ENCODE measurements around the gene RBM4. TPM values are rescaled to one million over a fixed set of nuclear protein-coding genes. Genes with fewer than 3 reads are reported as not detected.

Gene RBM4
- total and polyA plus RNA-seq, 4 donors = 36.9 to 59.2 (median 46.4) TPM

DNA sequence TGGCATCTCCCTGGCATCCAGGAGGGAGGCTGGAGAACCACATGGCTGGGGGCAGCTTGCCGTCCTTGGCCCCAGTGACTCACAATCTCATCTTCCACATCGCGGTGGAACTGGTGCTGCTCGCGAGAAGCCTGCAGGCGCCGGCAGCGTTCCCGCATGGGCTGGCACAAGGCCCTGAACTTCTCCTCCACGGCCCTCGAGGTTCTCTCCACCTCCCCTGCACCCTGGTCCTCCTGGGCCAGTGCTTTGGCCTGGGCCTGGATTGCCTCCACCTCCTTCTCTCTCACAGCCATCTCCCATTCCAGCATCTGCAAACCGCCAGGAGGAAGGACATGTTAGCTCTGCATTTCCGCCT, 55.5 kb downstream of the RBM4 start (continued):
- TF ChIP-seq, protein P1, sequence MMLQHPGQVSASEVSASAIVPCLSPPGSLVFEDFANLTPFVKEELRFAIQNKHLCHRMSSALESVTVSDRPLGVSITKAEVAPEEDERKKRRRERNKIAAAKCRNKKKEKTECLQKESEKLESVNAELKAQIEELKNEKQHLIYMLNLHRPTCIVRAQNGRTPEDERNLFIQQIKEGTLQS (IDR thresholded peaks at IDR 0.05) = no peak
- TF ChIP-seq FOXA2 (IDR thresholded peaks at IDR 0.05) = no peak
- no peak for TF ChIP-seq RXRA (IDR thresholded peaks at IDR 0.05)
- TF ChIP-seq FOXA1 (IDR thresholded peaks at IDR 0.05) = no peak

DNA sequence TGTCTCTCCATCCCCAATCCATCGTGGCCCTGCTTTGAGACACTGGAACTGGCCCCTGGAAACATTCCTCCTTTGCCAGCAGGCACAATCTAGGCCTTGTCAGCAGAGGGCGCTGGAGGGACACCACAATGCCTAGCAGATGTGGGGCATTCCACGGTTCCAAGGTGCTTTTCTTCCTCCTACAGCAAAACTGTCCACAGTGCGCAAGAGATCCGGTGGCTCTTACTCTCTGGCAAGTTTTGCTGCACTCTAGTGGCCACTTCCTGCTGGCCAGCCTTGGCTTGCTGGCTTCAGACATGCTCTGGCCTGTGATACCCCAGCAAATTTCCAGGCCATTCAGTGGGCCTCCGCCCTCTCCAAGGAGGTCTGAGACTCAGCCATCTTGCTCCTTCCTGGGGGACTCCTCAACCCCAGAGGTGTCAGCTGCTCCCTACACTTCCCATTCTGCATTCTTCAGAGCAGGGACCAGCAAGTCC, 56.3 kb downstream of the RBM4 start:
- Histone ChIP-seq H3K27ac (ENCODE audit: low read depth in 1 of 2, low read length in 2 of 2) (no peak overlapping the region), H3K27me3 (ENCODE audit: control insufficient read depth in 4 of 4, insufficient read depth in 4 of 4, low read length in 3 of 4) (no peaks in the 10 kb centered on the region), H3K36me3 (ENCODE audit: control insufficient read depth in 4 of 4, insufficient read depth in 3 of 4, low read depth in 1 of 4, low read length in 3 of 4) (peaks cover 17 to 77% (median 50%) of the 10 kb centered on the region in 4 donors), H3K4me3 (ENCODE audit: low read depth in 1 of 3, low read length in 3 of 3) (no peak overlapping the region), H3K9me3 (ENCODE audit: control insufficient read depth in 4 of 4, low read length in 3 of 4) (no peaks in the 10 kb centered on the region), H3K9ac (ENCODE audit: low read depth in 1 of 2, low read length in 2 of 2) (no peak overlapping the region), H3K4me1 (ENCODE audit: control insufficient read depth in 4 of 4, insufficient read depth in 4 of 4, low read length in 3 of 4) (no peaks in the 10 kb centered on the region)
- no peak for TF ChIP-seq TAF1 (conservative IDR thresholded peaks at IDR 0.05)
- peak; percentile 71 for TF ChIP-seq NR2F2 (IDR thresholded peaks at IDR 0.05)
- no peak for TF ChIP-seq FOXA1 (IDR thresholded peaks at IDR 0.05)
- TF ChIP-seq, protein P1 (IDR thresholded peaks at IDR 0.05) = no peak
- TF ChIP-seq, protein P2, sequence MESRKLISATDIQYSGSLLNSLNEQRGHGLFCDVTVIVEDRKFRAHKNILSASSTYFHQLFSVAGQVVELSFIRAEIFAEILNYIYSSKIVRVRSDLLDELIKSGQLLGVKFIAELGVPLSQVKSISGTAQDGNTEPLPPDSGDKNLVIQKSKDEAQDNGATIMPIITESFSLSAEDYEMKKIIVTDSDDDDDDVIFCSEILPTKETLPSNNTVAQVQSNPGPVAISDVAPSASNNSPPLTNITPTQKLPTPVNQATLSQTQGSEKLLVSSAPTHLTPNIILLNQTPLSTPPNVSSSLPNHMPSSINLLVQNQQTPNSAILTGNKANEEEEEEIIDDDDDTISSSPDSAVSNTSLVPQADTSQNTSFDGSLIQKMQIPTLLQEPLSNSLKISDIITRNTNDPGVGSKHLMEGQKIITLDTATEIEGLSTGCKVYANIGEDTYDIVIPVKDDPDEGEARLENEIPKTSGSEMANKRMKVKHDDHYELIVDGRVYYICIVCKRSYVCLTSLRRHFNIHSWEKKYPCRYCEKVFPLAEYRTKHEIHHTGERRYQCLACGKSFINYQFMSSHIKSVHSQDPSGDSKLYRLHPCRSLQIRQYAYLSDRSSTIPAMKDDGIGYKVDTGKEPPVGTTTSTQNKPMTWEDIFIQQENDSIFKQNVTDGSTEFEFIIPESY (IDR thresholded peaks at IDR 0.05) = no peak
- TF ChIP-seq SP1 (IDR thresholded peaks at IDR 0.05) = peak; percentile 51
- TF ChIP-seq RXRA (IDR thresholded peaks at IDR 0.05) = peak in 1 of 2 donors; percentile 79
- peak; percentile 66 to 80 for TF ChIP-seq HNF4A (conservative IDR thresholded peaks at IDR 0.05)
- TF ChIP-seq YY1 (IDR thresholded peaks at IDR 0.05) = no peak
- TF ChIP-seq, protein P3, sequence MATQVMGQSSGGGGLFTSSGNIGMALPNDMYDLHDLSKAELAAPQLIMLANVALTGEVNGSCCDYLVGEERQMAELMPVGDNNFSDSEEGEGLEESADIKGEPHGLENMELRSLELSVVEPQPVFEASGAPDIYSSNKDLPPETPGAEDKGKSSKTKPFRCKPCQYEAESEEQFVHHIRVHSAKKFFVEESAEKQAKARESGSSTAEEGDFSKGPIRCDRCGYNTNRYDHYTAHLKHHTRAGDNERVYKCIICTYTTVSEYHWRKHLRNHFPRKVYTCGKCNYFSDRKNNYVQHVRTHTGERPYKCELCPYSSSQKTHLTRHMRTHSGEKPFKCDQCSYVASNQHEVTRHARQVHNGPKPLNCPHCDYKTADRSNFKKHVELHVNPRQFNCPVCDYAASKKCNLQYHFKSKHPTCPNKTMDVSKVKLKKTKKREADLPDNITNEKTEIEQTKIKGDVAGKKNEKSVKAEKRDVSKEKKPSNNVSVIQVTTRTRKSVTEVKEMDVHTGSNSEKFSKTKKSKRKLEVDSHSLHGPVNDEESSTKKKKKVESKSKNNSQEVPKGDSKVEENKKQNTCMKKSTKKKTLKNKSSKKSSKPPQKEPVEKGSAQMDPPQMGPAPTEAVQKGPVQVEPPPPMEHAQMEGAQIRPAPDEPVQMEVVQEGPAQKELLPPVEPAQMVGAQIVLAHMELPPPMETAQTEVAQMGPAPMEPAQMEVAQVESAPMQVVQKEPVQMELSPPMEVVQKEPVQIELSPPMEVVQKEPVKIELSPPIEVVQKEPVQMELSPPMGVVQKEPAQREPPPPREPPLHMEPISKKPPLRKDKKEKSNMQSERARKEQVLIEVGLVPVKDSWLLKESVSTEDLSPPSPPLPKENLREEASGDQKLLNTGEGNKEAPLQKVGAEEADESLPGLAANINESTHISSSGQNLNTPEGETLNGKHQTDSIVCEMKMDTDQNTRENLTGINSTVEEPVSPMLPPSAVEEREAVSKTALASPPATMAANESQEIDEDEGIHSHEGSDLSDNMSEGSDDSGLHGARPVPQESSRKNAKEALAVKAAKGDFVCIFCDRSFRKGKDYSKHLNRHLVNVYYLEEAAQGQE (IDR thresholded peaks at IDR 0.05) = no peak
- TF ChIP-seq EGR1 (IDR thresholded peaks at IDR 0.05; ENCODE audit: low read depth in 2 of 2) = no peak
- TF ChIP-seq, protein P4, sequence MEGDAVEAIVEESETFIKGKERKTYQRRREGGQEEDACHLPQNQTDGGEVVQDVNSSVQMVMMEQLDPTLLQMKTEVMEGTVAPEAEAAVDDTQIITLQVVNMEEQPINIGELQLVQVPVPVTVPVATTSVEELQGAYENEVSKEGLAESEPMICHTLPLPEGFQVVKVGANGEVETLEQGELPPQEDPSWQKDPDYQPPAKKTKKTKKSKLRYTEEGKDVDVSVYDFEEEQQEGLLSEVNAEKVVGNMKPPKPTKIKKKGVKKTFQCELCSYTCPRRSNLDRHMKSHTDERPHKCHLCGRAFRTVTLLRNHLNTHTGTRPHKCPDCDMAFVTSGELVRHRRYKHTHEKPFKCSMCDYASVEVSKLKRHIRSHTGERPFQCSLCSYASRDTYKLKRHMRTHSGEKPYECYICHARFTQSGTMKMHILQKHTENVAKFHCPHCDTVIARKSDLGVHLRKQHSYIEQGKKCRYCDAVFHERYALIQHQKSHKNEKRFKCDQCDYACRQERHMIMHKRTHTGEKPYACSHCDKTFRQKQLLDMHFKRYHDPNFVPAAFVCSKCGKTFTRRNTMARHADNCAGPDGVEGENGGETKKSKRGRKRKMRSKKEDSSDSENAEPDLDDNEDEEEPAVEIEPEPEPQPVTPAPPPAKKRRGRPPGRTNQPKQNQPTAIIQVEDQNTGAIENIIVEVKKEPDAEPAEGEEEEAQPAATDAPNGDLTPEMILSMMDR (IDR thresholded peaks at IDR 0.05; ENCODE audit: low read depth, low read length, missing input control) = peak; percentile 95
- TF ChIP-seq FOXA2 (IDR thresholded peaks at IDR 0.05) = no peak
- peak; percentile 98 to 99 for TF ChIP-seq RAD21 (IDR thresholded peaks at IDR 0.05)
- TF ChIP-seq, protein P5, sequence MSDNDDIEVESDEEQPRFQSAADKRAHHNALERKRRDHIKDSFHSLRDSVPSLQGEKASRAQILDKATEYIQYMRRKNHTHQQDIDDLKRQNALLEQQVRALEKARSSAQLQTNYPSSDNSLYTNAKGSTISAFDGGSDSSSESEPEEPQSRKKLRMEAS (IDR thresholded peaks at IDR 0.05) = no peak
- peak in 1 of 2 donors; percentile 33 for TF ChIP-seq GABPA (IDR thresholded peaks at IDR 0.05 in 1 of 2, conservative IDR thresholded peaks at IDR 0.05 in 1 of 2)
- TF ChIP-seq JUND (IDR thresholded peaks at IDR 0.05) = peak in 1 of 2 donors; percentile 66
- TF ChIP-seq HNF4G (IDR thresholded peaks at IDR 0.05) = peak; percentile 29
- WGBS = 20% methylated on average over 6 of the region's 6 CpGs
- peak; percentile 87 for DNase-seq (ENCODE audit: low spot score)

Small RNA genes within 50 kb of the gene (small RNA-seq; reads per million reads assigned to genes)
- not detected for gene RNU4-39P

Other genes with a start within 250 kb of the RBM4 start
- not detected for gene NPAS4, start 217.7 kb upstream of the RBM4 start, total RNA-seq
- under 1 TPM in 1 of 2 donors, not detected in 1; 0.01 TPM for gene NPAS4, start 217.7 kb upstream of the RBM4 start, polyA plus RNA-seq
- 10 to 100 TPM; 18.0 to 24.7 TPM for gene MRPL11, start 199.9 kb upstream of the RBM4 start, total RNA-seq
- gene MRPL11, start 199.9 kb upstream of the RBM4 start, polyA plus RNA-seq = 10 to 100 TPM; 39.9 to 45.6 TPM
- gene PELI3, start 171.8 kb upstream of the RBM4 start, total RNA-seq = 1 to 10 TPM; 1.9 to 5.4 TPM
- gene PELI3, start 171.8 kb upstream of the RBM4 start, polyA plus RNA-seq = 1 to 10 TPM; 1.7 to 2.4 TPM
- 10 to 100 TPM; 29.8 to 41.0 TPM for gene DPP3, start 158.3 kb upstream of the RBM4 start, total RNA-seq
- 10 to 100 TPM; 10.9 to 24.8 TPM for gene DPP3, start 158.3 kb upstream of the RBM4 start, polyA plus RNA-seq
- gene BBS1, start 128.1 kb upstream of the RBM4 start, total RNA-seq = 10 to 100 TPM in 1 of 2 donors, 1 to 10 TPM in 1; 9.8 to 18.5 TPM
- gene BBS1, start 128.1 kb upstream of the RBM4 start, polyA plus RNA-seq = 1 to 10 TPM; 4.2 to 7.5 TPM
- 1 to 10 TPM; 5.1 to 6.4 TPM for gene ZDHHC24, start 92.7 kb upstream of the RBM4 start, total RNA-seq
- gene ZDHHC24, start 92.7 kb upstream of the RBM4 start, polyA plus RNA-seq = 1 to 10 TPM; 4.1 to 5.2 TPM
- not detected for gene ACTN3, start 91.8 kb upstream of the RBM4 start, total RNA-seq
- not detected for gene ACTN3, start 91.8 kb upstream of the RBM4 start, polyA plus RNA-seq
- 10 to 100 TPM in 1 of 2 donors, 1 to 10 TPM in 1; 8.5 to 20.2 TPM for gene CTSF, start 70.1 kb upstream of the RBM4 start, total RNA-seq
- gene CTSF, start 70.1 kb upstream of the RBM4 start, polyA plus RNA-seq = 10 to 100 TPM; 27.7 to 31.9 TPM
- under 1 TPM; 0.14 to 0.17 TPM for gene CCDC87, start 45.6 kb upstream of the RBM4 start, total RNA-seq
- under 1 TPM in 1 of 2 donors, not detected in 1; 0.14 TPM for gene CCDC87, start 45.6 kb upstream of the RBM4 start, polyA plus RNA-seq
- gene CCS, start 45.5 kb upstream of the RBM4 start, total RNA-seq = 10 to 100 TPM; 30.2 to 54.7 TPM
- 10 to 100 TPM; 38.9 to 80.2 TPM for gene CCS, start 45.5 kb upstream of the RBM4 start, polyA plus RNA-seq
- gene RBM14, start 22.1 kb upstream of the RBM4 start, total RNA-seq = 10 to 100 TPM; 27.1 to 53.5 TPM
- 10 to 100 TPM in 1 of 2 donors, 1 to 10 TPM in 1; 7.0 to 16.7 TPM for gene RBM14, start 22.1 kb upstream of the RBM4 start, polyA plus RNA-seq
- gene RBM4B, start 39.2 kb downstream of the RBM4 start, total RNA-seq = 10 to 100 TPM; 12.3 to 13.8 TPM
- gene RBM4B, start 39.2 kb downstream of the RBM4 start, polyA plus RNA-seq = 1 to 10 TPM; 7.1 to 8.8 TPM
- 100 to 1,000 TPM in 1 of 2 donors, 1 to 10 TPM in 1; 9.6 to 103 TPM for gene SPTBN2, start 90.5 kb downstream of the RBM4 start, total RNA-seq
- gene SPTBN2, start 90.5 kb downstream of the RBM4 start, polyA plus RNA-seq = 10 to 100 TPM; 12.2 to 33.1 TPM
- 1 to 10 TPM; 3.0 to 7.7 TPM for gene RCE1, start 204.7 kb downstream of the RBM4 start, total RNA-seq
- 1 to 10 TPM; 2.9 to 3.4 TPM for gene RCE1, start 204.7 kb downstream of the RBM4 start, polyA plus RNA-seq
- gene LRFN4, start 218.4 kb downstream of the RBM4 start, total RNA-seq = 1 to 10 TPM in 1 of 2 donors, under 1 TPM in 1; 0.75 to 3.4 TPM
- 1 to 10 TPM in 1 of 2 donors, not detected in 1; 1.5 TPM for gene LRFN4, start 218.4 kb downstream of the RBM4 start, polyA plus RNA-seq

Data from liver (tissue), 10 donors.